Parietal lobe (tissue), 1 donor: Measurements from ENCODE around the gene LIPN. TPM values are rescaled to one million over a fixed set of nuclear protein-coding genes. Genes with fewer than 3 reads are reported as not detected.

Experiments used
- total RNA-seq: library from RNA; depleted of rRNA; stranded (reverse); fragments of >200 nt; gene quantifications from one replicate; pipeline ENCODE4 v1.2.3, GENCODE V29; 2014

The LIPN gene, protein sequence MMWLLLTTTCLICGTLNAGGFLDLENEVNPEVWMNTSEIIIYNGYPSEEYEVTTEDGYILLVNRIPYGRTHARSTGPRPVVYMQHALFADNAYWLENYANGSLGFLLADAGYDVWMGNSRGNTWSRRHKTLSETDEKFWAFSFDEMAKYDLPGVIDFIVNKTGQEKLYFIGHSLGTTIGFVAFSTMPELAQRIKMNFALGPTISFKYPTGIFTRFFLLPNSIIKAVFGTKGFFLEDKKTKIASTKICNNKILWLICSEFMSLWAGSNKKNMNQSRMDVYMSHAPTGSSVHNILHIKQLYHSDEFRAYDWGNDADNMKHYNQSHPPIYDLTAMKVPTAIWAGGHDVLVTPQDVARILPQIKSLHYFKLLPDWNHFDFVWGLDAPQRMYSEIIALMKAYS
- total RNA-seq = not detected

DNA sequence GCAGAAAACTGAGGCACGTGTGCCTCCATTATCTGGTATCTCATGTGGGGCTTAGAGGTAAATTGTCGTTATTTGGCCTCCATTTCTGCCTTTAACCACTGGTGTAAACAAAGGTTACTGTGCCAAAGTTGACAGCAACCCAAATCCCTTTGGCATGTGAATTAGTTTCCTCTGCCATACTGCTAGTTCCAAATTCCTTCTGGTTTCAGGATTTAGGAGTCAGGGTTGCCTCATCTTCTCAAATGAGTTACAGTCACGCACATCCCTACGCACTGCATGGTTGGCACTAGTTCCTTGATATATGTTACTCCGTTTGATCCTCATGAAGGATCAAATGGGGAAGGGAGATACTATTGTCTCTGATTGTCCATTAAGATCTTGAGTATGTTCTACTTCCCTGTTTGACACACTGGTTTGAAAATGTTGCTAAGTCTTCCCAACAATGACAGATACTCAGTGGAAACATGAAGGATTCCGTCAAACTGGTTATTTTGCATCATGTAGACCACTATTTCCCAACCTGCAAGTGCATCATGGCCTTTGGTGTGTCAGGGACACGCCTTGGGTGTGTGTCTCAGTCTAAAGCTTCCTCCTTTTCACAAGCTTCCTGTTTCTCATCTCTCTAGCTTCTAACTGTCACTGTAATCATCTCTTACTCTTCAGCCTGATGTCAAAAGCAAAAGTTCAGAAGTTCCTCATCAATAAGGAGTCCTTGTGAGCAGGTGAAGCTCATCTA, at the start of gene LIPN:
Gene LIPN, plus strand, starts transcription at position 655 of the 736 bp plus-strand sequence. CDS start 1,386 bp downstream, outside the sequence.

DNA sequence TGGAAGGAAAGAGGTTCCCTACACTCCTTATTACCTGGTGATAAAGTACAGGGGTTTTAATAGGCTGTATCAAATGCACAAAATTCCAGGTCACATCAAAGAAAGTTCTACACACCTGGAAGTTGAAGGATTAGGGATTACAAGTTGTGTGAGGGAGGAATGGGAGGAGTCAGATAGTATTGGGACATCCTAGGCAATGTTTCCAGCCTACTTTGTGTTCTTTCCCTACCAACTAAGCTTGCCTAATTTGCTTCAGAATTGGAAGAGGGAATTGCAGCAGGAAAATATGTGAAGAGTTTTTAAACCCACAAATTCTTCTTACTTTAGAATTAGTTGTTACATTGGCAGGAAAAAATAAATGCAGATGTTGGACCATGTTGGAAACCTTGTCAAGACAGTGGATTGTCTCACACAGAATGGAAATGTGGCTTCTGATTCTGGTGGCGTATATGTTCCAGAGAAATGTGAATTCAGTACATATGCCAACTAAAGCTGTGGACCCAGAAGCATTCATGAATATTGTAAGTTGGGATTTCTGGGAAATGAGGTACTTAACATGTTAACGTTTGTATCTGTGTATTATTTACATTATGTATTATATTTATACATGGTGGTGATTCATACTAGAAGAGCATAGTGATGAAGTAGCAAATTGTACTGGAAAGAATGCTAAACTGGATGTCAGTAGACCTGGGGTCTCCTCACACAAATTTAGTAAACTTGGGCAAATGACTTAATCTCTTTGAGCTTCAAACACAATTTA, 42.9 kb downstream of the LIPN start, which contains the start of gene LIPM:
Gene LIPM, plus strand, starts transcription at position 208 of the 763 bp plus-strand sequence. Its CDS starts 167 bp downstream, at position 375.

Other genes with a start within 250 kb of the LIPN start
- 8.1 TPM for gene RNLS, start 176.7 kb upstream of the LIPN start, total RNA-seq
- gene LIPJ, start 173.3 kb upstream of the LIPN start, total RNA-seq = 3.8 TPM
- gene LIPF, start 95.6 kb upstream of the LIPN start, total RNA-seq = not detected
- gene LIPK, start 53.8 kb upstream of the LIPN start, total RNA-seq = not detected
- gene LIPM, start 42.7 kb downstream of the LIPN start, total RNA-seq = not detected
- not detected for gene ANKRD22, start 91.8 kb downstream of the LIPN start, total RNA-seq
- 15.0 TPM for gene STAMBPL1, start 120.2 kb downstream of the LIPN start, total RNA-seq
- 4.7 TPM for gene ACTA2, start 192.8 kb downstream of the LIPN start, total RNA-seq
- gene FAS, start 230.8 kb downstream of the LIPN start, total RNA-seq = 1.9 TPM